Fibroblast of lung (primary cell): ENCODE measurements around the gene EFCAB6. TPM values are rescaled to one million over a fixed set of nuclear protein-coding genes. Genes with fewer than 3 reads are reported as not detected.

ENCODE experiments used
- DNase-seq, 2 donors: peaks; one replicate each; pipeline versions ENCODE4 v3.0.0 to v3.0.0-alpha.2; 2010; ENCODE audit warnings: low read depth in 2 of 2
- H2AFZ ChIP-seq: 2 replicates; pipeline ENCODE4 v1.5.1; 2012; ENCODE audit warnings: low read length, control low read depth, inconsistent platforms
- H3K27ac ChIP-seq: 2 replicates; pipeline ENCODE4 v1.5.1; 2011; ENCODE audit warnings: low read length, control low read depth; ENCODE audit not compliant: insufficient read depth
- H3K27me3 ChIP-seq: 2 replicates; pipeline ENCODE4 v1.5.1; 2011; ENCODE audit warnings: mild to moderate bottlenecking, low read length; ENCODE audit not compliant: control insufficient read depth, insufficient read depth
- H3K36me3 ChIP-seq: 2 replicates; pipeline ENCODE4 v1.5.1; 2011; ENCODE audit warnings: low read length; ENCODE audit not compliant: control insufficient read depth, insufficient read depth
- H3K4me1 ChIP-seq: 2 replicates; pipeline ENCODE4 v1.5.1; 2011; ENCODE audit warnings: low read length; ENCODE audit not compliant: control insufficient read depth, insufficient read depth; ENCODE audit errors: extremely low read depth
- H3K4me2 ChIP-seq: 2 replicates; pipeline ENCODE4 v1.5.1; 2011; ENCODE audit warnings: low read length, control low read depth; ENCODE audit not compliant: insufficient read depth; ENCODE audit errors: extremely low read depth
- H3K4me3 ChIP-seq, 4 experiments: fragments of 200-600 bp in 1 of 4; sonication (generic) in 1 of 4; replicated peaks in 1 of 4; 2 replicates each; pipeline ENCODE4 v1.5.1; 2011 to 2016; ENCODE audit warnings: low read length in 4 of 4, low read depth in 3 of 4, mild to moderate bottlenecking in 3 of 4, control low read depth in 2 of 4, inconsistent platforms in 1 of 4, mixed read lengths in 1 of 4; ENCODE audit not compliant: insufficient read depth in 1 of 4; ENCODE audit errors: control extremely low read depth in 1 of 4
- H3K79me2 ChIP-seq: 2 replicates; pipeline ENCODE4 v1.5.1; 2012; ENCODE audit warnings: mild to moderate bottlenecking, low read length, inconsistent platforms; ENCODE audit not compliant: control insufficient read depth, insufficient read depth
- H3K9ac ChIP-seq: 2 replicates; pipeline ENCODE4 v1.5.1; 2011; ENCODE audit warnings: mild to moderate bottlenecking, low read length, control low read depth; ENCODE audit not compliant: insufficient read depth
- H3K9me3 ChIP-seq: 2 replicates; pipeline ENCODE4 v1.5.1; 2012; ENCODE audit warnings: low read depth, low read length; ENCODE audit not compliant: control insufficient read depth, insufficient read depth
- H4K20me1 ChIP-seq: 2 replicates; pipeline ENCODE4 v1.5.1; 2011; ENCODE audit warnings: low read length; ENCODE audit not compliant: control insufficient read depth, insufficient read depth; ENCODE audit errors: extremely low read depth
- CTCF ChIP-seq, 2 donors: IDR thresholded peaks in 1 of 2; conservative IDR thresholded peaks in 1 of 2; 1 replicate in 1 of 2; 2 replicates in 1 of 2; pipeline ENCODE4 v1.5.1; 2011 to 2012; ENCODE audit warnings: low read length in 2 of 2, control low read depth in 1 of 2, inconsistent platforms in 1 of 2, low read depth in 1 of 2, mild to moderate bottlenecking in 1 of 2
- EZH2 ChIP-seq: IDR thresholded peaks from 2 replicates; pipeline ENCODE4 v1.5.1; 2012; ENCODE audit warnings: low read length, control low read depth, mild to moderate bottlenecking; ENCODE audit errors: missing control alignments
- polyA plus RNA-seq, 2 donors: library from polyadenylated mRNA; depleted of rRNA in 1 of 2; stranded (reverse) in 1 of 2; unstranded in 1 of 2; fragments of >200 nt; gene quantifications; 2 replicates each; pipeline ENCODE4 v1.2.1, GENCODE V29; 2011 to 2012; ENCODE audit warnings: missing spikeins in 1 of 2
- total RNA-seq: library from RNA; depleted of rRNA; stranded (reverse); fragments of >200 nt; gene quantifications from 2 replicates; pipeline ENCODE4 v1.2.1, GENCODE V29; 2014

Gene EFCAB6
- total and polyA plus RNA-seq, 2 donors (not counting 1 experiment from before 2014, with no cell fraction given), result 1.0 to 1.5 TPM

- H3K9ac ChIP-seq, result no peak overlapping the region
- no peaks in the 10 kb centered on the region for H4K20me1 ChIP-seq
These were observed 296.7 kb downstream of the EFCAB6 start for GRCh38 chr22:43515411-43515810.

GRCh38 chr22:43514476-43515157, 297.5 kb downstream of the EFCAB6 start:
- Histone ChIP-seq H4K20me1 (no peaks in the 10 kb centered on the region), H3K9me3 (no peaks in the 10 kb centered on the region), H3K79me2 (no peaks in the 10 kb centered on the region), H3K9ac (no peak overlapping the region), H3K4me3 (no peak overlapping the region), H3K27me3 (no peaks in the 10 kb centered on the region), H3K27ac (no peak overlapping the region), H2AFZ (no peak overlapping the region), H3K36me3 (no peaks in the 10 kb centered on the region), H3K4me2 (no peak overlapping the region), H3K4me1 (no peaks in the 10 kb centered on the region)
- no peak for DNase-seq
- TF ChIP-seq EZH2, result no peak

More at GRCh38 chr22:43515411-43515810, 296.7 kb downstream of the EFCAB6 start:
- H2AFZ ChIP-seq, result no peak overlapping the region
- H3K27me3 ChIP-seq, result no peaks in the 10 kb centered on the region
- TF ChIP-seq CTCF (conservative IDR thresholded peaks at IDR 0.05 in 1 of 2, IDR thresholded peaks at IDR 0.05 in 1 of 2; ENCODE audit: low read depth in 1 of 2, low read length in 2 of 2) (no peak), EZH2 (no peak)
- H3K36me3 ChIP-seq, result no peaks in the 10 kb centered on the region
- H3K4me3 ChIP-seq, result no peak overlapping the region
- no peaks in the 10 kb centered on the region for H3K4me1 ChIP-seq
- no peaks in the 10 kb centered on the region for H3K79me2 ChIP-seq
- no peak overlapping the region for H3K4me2 ChIP-seq
- H3K9me3 ChIP-seq, result no peaks in the 10 kb centered on the region
- DNase-seq, result no peak
- no peak overlapping the region for H3K27ac ChIP-seq

GRCh38 chr22:43512279-43512678, 299.8 kb downstream of the EFCAB6 start:
- Histone ChIP-seq H3K27ac (no peak overlapping the region), H3K27me3 (no peaks in the 10 kb centered on the region), H3K4me3 (no peak overlapping the region), H3K36me3 (no peaks in the 10 kb centered on the region), H3K9ac (no peak overlapping the region), H4K20me1 (no peaks in the 10 kb centered on the region), H3K9me3 (no peaks in the 10 kb centered on the region), H3K4me2 (no peak overlapping the region), H3K4me1 (no peaks in the 10 kb centered on the region), H2AFZ (no peak overlapping the region), H3K79me2 (no peaks in the 10 kb centered on the region)
- TF ChIP-seq CTCF (conservative IDR thresholded peaks at IDR 0.05 in 1 of 2, IDR thresholded peaks at IDR 0.05 in 1 of 2; ENCODE audit: low read depth in 1 of 2, low read length in 2 of 2) (no peak), EZH2 (no peak)
- no peak for DNase-seq
